Left renal cortex interstitium (tissue), 4 donors: ENCODE data around the gene TCAIM. TPM values are rescaled to one million over a fixed set of nuclear protein-coding genes. Genes with fewer than 3 reads are reported as not detected.
A peak's percentile ranks its signal among the peaks of the same experiment; 100 is the strongest.
"Not testable (repeated sequence)": the region's sequence is repeated elsewhere in the genome, so short reads cannot be mapped to it uniquely, and the experiment has no call there.

Experiments
- DNase-seq, 4 donors: peaks; one replicate each; pipeline ENCODE4 v3.0.0-alpha.2; 2013; ENCODE audit warnings: low read depth in 4 of 4, low spot score in 2 of 4, missing footprints in 1 of 4
- polyA plus RNA-seq, 4 donors: library from polyadenylated mRNA; unstranded; fragments of 120-200 nt; gene quantifications; one replicate each; pipeline ENCODE4 v1.2.1, GENCODE V29; 2013; ENCODE audit not compliant: insufficient read length in 4 of 4

TCAIM gene
- polyA plus RNA-seq, 4 donors = 40.1 to 52.1 (median 41.5) TPM

- DNase-seq = no peak
Measured at GRCh38 chr3:44342176-44342790, 3.7 kb downstream of the TCAIM start.

- DNase-seq = no peak
Measured at GRCh38 chr3:44343421-44343820, 4.9 kb downstream of the TCAIM start.

GRCh38 chr3:44346590-44346989 lies 8.0 kb downstream of the TCAIM start:
- DNase-seq = not testable (repeated sequence)

- DNase-seq = no peak
Measured at GRCh38 chr3:44348993-44349392, 10.4 kb downstream of the TCAIM start.

- DNase-seq = no peak
Measured at GRCh38 chr3:44353355-44353924, 14.9 kb downstream of the TCAIM start.

GRCh38 chr3:44355362-44356033 lies 16.9 kb downstream of the TCAIM start:
- DNase-seq = no peak

- no peak for DNase-seq
Measured at GRCh38 chr3:44359146-44359751, 20.7 kb downstream of the TCAIM start.

- peak in 1 of 4 donors; percentile 23 for DNase-seq
Measured at GRCh38 chr3:44363591-44363990, 25.0 kb downstream of the TCAIM start.

GRCh38 chr3:44365952-44366351 lies 27.4 kb downstream of the TCAIM start:
- no peak for DNase-seq

GRCh38 chr3:44375450-44375849 lies 36.9 kb downstream of the TCAIM start:
- DNase-seq = no peak

GRCh38 chr3:44387404-44387803 lies 48.8 kb downstream of the TCAIM start:
- DNase-seq = no peak

GRCh38 chr3:44392489-44392888 lies 53.9 kb downstream of the TCAIM start:
- DNase-seq = no peak

GRCh38 chr3:44395714-44396113 lies 57.1 kb downstream of the TCAIM start:
- no peak for DNase-seq

GRCh38 chr3:44396200-44397171 lies 57.9 kb downstream of the TCAIM start:
- no peak for DNase-seq

GRCh38 chr3:44398271-44398670 lies 59.7 kb downstream of the TCAIM start:
- not testable (repeated sequence) for DNase-seq

- DNase-seq = no peak
Measured at GRCh38 chr3:44398853-44399252, 60.3 kb downstream of the TCAIM start.

- no peak for DNase-seq
Measured at GRCh38 chr3:44400771-44401170, 62.2 kb downstream of the TCAIM start.

GRCh38 chr3:44402548-44402947 lies 64.0 kb downstream of the TCAIM start:
- DNase-seq = no peak

- DNase-seq = no peak
Measured at GRCh38 chr3:44409640-44410410, 71.3 kb downstream of the TCAIM start.
